WTC11 (cell line): ENCODE results near the gene BCL11A.

Source experiments
- ESRRA ChIP-seq: sonication (generic); formaldehyde crosslinking; IDR thresholded peaks from 2 replicates; pipeline ENCODE4 v1.8.1; 2022; ENCODE audit warnings: mild to moderate bottlenecking, missing genetic modification reagents, borderline replicate concordance
- FOXP1 ChIP-seq: sonication (generic); formaldehyde crosslinking; IDR thresholded peaks from 2 replicates; pipeline ENCODE4 v1.8.0; 2022; ENCODE audit warnings: missing genetic modification reagents, mild to moderate bottlenecking, moderate library complexity, borderline replicate concordance
- ZNF423 ChIP-seq: fragments of 250-450 bp; sonication (Bioruptor Pico); IDR thresholded peaks from 2 replicates; pipeline ENCODE4 v2.1.2; 2022; ENCODE audit warnings: mild to moderate bottlenecking, moderate library complexity
- TF ChIP-seq, protein P1 (sequence below): fragments of 250-450 bp; sonication (Bioruptor Pico); IDR thresholded peaks from 2 replicates; pipeline ENCODE4 v1.9.0; 2021; ENCODE audit warnings: mild to moderate bottlenecking, borderline replicate concordance
- TF ChIP-seq, protein P2 (sequence below): sonication (generic); formaldehyde crosslinking; IDR thresholded peaks from 2 replicates; pipeline ENCODE4 v1.8.0; 2022; ENCODE audit warnings: mild to moderate bottlenecking, missing genetic modification reagents
- TF ChIP-seq, protein P3 (sequence below): fragments of 200-600 bp; IDR thresholded peaks from 2 replicates; pipeline ENCODE4 v1.8.0; 2022; ENCODE audit warnings: antibody characterized with exemption
- TF ChIP-seq, protein P4 (sequence below): sonication (generic); formaldehyde crosslinking; IDR thresholded peaks from 2 replicates; pipeline ENCODE4 v1.8.0; 2022; ENCODE audit warnings: mild to moderate bottlenecking, missing genetic modification reagents
- TF ChIP-seq, protein P5 (sequence below): sonication (generic); formaldehyde crosslinking; IDR thresholded peaks from 2 replicates; pipeline ENCODE4 v1.8.1; 2023; ENCODE audit warnings: mild to moderate bottlenecking, missing genetic modification reagents, borderline replicate concordance

DNA sequence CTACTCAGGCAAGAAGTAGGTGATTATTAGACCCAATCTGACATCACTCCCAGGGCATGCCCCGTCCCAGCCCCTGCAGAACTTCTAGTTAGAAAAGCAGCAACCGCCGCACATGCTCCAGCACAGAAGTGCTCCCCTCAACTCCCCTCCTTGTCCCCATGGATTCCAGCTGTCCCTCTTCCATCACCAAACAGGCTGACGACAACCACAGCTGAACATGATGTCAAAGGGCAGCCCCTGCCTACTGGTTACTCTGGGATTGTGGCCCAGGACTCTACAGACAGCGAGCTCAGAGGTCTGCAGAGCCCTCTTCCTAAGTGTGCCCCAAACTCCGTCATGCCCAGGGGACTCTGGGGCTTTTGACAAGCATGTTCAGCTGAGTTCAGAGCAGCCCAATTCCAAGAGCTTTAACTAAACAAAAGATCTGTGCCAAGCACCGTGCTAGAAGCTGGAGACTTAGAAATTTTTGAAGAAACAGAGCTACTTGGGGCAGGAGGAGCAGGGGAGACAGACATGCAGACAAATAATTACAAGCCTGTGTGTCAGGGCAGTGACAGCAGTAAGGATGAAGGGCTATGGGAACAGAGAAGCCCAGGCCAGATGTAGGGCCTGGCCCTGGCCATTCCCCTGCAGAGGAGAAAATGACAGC lies 148.1 kb downstream of the BCL11A start:
- TF ChIP-seq, protein P1, sequence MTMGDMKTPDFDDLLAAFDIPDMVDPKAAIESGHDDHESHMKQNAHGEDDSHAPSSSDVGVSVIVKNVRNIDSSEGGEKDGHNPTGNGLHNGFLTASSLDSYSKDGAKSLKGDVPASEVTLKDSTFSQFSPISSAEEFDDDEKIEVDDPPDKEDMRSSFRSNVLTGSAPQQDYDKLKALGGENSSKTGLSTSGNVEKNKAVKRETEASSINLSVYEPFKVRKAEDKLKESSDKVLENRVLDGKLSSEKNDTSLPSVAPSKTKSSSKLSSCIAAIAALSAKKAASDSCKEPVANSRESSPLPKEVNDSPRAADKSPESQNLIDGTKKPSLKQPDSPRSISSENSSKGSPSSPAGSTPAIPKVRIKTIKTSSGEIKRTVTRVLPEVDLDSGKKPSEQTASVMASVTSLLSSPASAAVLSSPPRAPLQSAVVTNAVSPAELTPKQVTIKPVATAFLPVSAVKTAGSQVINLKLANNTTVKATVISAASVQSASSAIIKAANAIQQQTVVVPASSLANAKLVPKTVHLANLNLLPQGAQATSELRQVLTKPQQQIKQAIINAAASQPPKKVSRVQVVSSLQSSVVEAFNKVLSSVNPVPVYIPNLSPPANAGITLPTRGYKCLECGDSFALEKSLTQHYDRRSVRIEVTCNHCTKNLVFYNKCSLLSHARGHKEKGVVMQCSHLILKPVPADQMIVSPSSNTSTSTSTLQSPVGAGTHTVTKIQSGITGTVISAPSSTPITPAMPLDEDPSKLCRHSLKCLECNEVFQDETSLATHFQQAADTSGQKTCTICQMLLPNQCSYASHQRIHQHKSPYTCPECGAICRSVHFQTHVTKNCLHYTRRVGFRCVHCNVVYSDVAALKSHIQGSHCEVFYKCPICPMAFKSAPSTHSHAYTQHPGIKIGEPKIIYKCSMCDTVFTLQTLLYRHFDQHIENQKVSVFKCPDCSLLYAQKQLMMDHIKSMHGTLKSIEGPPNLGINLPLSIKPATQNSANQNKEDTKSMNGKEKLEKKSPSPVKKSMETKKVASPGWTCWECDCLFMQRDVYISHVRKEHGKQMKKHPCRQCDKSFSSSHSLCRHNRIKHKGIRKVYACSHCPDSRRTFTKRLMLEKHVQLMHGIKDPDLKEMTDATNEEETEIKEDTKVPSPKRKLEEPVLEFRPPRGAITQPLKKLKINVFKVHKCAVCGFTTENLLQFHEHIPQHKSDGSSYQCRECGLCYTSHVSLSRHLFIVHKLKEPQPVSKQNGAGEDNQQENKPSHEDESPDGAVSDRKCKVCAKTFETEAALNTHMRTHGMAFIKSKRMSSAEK (CRISPR knock-in tag): no peak
- TF ChIP-seq FOXP1 (CRISPR knock-in tag) (no peak), ZNF423 (CRISPR knock-in tag) (no peak), ESRRA (CRISPR knock-in tag) (no peak)
- TF ChIP-seq, protein P2, sequence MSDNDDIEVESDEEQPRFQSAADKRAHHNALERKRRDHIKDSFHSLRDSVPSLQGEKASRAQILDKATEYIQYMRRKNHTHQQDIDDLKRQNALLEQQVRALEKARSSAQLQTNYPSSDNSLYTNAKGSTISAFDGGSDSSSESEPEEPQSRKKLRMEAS (CRISPR knock-in tag): no peak
- TF ChIP-seq, protein P3, sequence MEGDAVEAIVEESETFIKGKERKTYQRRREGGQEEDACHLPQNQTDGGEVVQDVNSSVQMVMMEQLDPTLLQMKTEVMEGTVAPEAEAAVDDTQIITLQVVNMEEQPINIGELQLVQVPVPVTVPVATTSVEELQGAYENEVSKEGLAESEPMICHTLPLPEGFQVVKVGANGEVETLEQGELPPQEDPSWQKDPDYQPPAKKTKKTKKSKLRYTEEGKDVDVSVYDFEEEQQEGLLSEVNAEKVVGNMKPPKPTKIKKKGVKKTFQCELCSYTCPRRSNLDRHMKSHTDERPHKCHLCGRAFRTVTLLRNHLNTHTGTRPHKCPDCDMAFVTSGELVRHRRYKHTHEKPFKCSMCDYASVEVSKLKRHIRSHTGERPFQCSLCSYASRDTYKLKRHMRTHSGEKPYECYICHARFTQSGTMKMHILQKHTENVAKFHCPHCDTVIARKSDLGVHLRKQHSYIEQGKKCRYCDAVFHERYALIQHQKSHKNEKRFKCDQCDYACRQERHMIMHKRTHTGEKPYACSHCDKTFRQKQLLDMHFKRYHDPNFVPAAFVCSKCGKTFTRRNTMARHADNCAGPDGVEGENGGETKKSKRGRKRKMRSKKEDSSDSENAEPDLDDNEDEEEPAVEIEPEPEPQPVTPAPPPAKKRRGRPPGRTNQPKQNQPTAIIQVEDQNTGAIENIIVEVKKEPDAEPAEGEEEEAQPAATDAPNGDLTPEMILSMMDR: no peak
- TF ChIP-seq, protein P4, sequence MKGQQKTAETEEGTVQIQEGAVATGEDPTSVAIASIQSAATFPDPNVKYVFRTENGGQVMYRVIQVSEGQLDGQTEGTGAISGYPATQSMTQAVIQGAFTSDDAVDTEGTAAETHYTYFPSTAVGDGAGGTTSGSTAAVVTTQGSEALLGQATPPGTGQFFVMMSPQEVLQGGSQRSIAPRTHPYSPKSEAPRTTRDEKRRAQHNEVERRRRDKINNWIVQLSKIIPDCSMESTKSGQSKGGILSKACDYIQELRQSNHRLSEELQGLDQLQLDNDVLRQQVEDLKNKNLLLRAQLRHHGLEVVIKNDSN (CRISPR knock-in tag): no peak
- TF ChIP-seq, protein P5, sequence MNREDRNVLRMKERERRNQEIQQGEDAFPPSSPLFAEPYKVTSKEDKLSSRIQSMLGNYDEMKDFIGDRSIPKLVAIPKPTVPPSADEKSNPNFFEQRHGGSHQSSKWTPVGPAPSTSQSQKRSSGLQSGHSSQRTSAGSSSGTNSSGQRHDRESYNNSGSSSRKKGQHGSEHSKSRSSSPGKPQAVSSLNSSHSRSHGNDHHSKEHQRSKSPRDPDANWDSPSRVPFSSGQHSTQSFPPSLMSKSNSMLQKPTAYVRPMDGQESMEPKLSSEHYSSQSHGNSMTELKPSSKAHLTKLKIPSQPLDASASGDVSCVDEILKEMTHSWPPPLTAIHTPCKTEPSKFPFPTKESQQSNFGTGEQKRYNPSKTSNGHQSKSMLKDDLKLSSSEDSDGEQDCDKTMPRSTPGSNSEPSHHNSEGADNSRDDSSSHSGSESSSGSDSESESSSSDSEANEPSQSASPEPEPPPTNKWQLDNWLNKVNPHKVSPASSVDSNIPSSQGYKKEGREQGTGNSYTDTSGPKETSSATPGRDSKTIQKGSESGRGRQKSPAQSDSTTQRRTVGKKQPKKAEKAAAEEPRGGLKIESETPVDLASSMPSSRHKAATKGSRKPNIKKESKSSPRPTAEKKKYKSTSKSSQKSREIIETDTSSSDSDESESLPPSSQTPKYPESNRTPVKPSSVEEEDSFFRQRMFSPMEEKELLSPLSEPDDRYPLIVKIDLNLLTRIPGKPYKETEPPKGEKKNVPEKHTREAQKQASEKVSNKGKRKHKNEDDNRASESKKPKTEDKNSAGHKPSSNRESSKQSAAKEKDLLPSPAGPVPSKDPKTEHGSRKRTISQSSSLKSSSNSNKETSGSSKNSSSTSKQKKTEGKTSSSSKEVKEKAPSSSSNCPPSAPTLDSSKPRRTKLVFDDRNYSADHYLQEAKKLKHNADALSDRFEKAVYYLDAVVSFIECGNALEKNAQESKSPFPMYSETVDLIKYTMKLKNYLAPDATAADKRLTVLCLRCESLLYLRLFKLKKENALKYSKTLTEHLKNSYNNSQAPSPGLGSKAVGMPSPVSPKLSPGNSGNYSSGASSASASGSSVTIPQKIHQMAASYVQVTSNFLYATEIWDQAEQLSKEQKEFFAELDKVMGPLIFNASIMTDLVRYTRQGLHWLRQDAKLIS (CRISPR knock-in tag): no peak
